ENCODE data around the gene TSLP. TPM values are rescaled to one million over a fixed set of nuclear protein-coding genes. Genes with fewer than 3 reads are reported as not detected.

The TSLP gene
- polyA plus RNA-seq, 1 experiment, result 12.9 TPM

DNA sequence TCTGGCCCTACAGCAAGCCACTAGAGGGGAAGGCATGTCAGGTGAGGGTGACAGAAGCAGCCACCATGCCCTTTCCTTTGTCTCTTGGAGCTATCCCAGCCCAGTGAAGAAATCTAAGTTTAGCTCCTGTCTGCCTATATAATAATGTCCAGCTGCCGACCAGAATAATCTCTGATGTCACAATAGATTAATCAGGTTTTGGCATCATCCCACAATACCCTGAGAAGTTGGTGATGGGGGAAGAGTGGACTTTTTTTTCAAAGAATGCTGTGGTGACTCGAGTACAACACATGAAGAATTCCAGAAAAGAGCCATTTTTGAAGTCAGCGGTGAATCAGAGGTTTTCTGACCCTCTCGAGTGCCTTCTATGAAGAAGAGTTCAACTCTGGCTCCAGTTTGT lies 1.7 kb upstream of the TSLP start:
- Histone ChIP-seq H3K4me3 (ENCODE audit: low read depth, low read length) (no peak overlapping the region), H3K27ac (ENCODE audit: low read depth, low read length) (peak overlapping the region; percentile 40), H3K27me3 (ENCODE audit: control insufficient read depth, insufficient read depth, low read length) (no peaks in the 10 kb centered on the region), H3K9me3 (ENCODE audit: control insufficient read depth, insufficient read depth, low read length) (no peaks in the 10 kb centered on the region)
- no peak for TF ChIP-seq CTCF (IDR thresholded peaks at IDR 0.05; ENCODE audit: low read depth, low read length)
- ChIA-PET CTCF (no interaction called here), POLR2A (interaction anchor here (0.8 kb wide), 1 partner anchor 26 kb away, joined by 3 read pairs; no protein-coding TSS in a partner anchor)
- peak; percentile 59 for DNase-seq (ENCODE audit: low read depth, low spot score)

DNA sequence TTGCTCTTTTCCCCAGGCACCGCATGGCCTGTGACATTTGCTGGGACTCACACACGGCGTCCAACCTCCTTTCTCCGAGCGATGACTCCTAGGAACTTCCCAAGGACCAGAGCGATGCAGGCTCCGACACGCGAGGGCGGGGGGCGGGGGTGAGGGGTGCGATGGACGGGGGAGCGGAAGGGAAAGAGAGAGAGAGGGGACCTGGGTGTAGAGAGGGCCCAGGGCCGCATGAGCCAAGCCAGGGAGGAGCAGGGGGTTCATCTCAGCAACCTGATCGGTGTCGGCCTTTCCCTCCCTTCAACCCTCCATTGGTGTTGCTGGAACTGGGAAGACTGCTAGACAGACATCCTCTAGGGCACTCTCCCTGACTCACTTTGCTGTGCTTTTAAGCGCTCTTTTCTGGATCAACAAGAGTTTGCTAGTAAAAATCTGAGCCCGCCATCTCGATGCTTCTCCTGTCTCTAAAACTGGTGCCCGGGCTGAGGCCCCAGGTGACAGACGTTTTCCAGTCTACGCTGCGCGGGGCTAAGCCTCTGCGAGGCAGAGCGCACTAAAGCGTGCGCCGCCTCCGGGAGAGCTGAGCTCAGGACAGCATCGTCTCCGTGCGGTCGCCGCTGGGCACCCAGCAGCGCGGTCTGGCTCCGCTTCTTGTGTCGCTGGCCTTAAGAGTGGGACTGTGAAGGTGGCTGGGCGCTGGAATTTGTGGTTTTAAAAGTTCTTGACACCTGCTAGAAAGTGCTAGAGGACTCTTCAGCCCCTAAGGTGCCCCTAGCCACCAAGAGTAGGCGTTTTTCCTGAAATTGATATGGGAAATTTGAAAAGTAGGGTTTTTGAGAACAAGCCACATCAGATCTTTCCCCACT lies 1.0 kb upstream of the TSLP start:
- no peak for DNase-seq (ENCODE audit: low read depth, low spot score)
- H3K27ac ChIP-seq (ENCODE audit: low read depth, low read length), result peak overlapping the region; percentile 40
- TF ChIP-seq CTCF (IDR thresholded peaks at IDR 0.05; ENCODE audit: low read depth, low read length), result 0 out of 2 replicates have a peak, but pooled peaks have one; percentile 3
- no peaks in the 10 kb centered on the region for H3K9me3 ChIP-seq (ENCODE audit: control insufficient read depth, insufficient read depth, low read length)
- H3K27me3 ChIP-seq (ENCODE audit: control insufficient read depth, insufficient read depth, low read length), result no peaks in the 10 kb centered on the region
- POLR2A ChIA-PET, result no interaction called here
- H3K4me3 ChIP-seq (ENCODE audit: low read depth, low read length), result no peak overlapping the region
- CTCF ChIA-PET, result no interaction called here

DNA sequence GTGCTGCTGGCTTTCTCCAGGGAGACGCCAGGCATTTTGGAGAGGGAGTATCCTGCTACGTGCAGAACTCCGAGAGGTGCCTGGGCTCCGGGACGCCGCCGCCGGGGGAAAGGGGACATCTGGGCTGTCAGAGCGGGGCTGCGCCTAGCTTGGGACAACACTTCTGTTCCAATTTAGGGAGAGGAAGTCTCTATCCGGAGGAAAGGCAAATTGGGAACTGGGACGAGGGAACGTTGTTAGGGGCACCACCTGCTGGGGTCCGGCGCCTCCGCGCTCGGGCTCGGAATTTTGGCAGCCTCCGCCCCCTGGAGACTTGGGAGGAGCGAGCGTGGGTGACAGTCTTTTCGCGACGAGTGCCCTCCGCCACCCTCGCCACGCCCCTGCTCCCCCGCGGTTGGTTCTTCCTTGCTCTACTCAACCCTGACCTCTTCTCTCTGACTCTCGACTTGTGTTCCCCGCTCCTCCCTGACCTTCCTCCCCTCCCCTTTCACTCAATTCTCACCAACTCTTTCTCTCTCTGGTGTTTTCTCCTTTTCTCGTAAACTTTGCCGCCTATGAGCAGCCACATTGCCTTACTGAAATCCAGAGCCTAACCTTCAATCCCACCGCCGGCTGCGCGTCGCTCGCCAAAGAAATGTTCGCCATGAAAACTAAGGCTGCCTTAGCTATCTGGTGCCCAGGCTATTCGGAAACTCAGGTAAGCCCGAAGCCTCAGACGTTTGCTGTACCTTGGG lies 1.6 kb downstream of the TSLP start:
- H3K27me3 ChIP-seq (ENCODE audit: control insufficient read depth, insufficient read depth, low read length), result no peaks in the 10 kb centered on the region
- DNase-seq (ENCODE audit: low read depth, low spot score), result no peak
- H3K4me3 ChIP-seq (ENCODE audit: low read depth, low read length), result peak overlapping the region; percentile 67
- H3K27ac ChIP-seq (ENCODE audit: low read depth, low read length), result no peak overlapping the region
- ChIA-PET POLR2A (no interaction called here), CTCF (interaction anchor here (1.3 kb wide), 1 partner anchor 283 kb away, joined by 3 read pairs; no protein-coding TSS in a partner anchor)
- H3K9me3 ChIP-seq (ENCODE audit: control insufficient read depth, insufficient read depth, low read length), result no peaks in the 10 kb centered on the region
- TF ChIP-seq CTCF (IDR thresholded peaks at IDR 0.05; ENCODE audit: low read depth, low read length), result peak; percentile 37

DNA sequence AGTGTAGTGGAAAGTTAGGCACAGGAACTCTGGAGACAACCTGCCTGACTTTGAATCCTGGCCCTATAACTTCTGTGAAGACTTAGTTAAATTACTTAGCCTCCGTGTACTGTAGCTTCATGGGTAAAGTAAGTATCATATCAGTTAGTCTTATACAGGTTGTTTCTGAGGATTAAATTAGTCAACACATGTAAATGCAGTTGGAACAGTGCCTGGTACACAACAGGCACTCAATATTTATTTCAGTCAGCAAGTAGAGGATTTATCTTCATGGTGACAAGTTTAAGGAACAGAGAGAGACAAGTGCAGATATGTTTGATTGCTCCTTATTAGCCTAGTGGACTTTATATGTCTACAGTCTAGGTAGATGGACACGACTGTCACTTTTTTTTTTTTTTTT lies 2.7 kb downstream of the TSLP start:
- CTCF ChIA-PET, result interaction anchor here (0.9 to 1.3 kb wide), 2 partner anchors 14 to 284 kb away, joined by 3 to 6 read pairs; no protein-coding TSS in a partner anchor
- Histone ChIP-seq H3K27me3 (ENCODE audit: control insufficient read depth, insufficient read depth, low read length) (no peaks in the 10 kb centered on the region), H3K27ac (ENCODE audit: low read depth, low read length) (no peak overlapping the region), H3K4me3 (ENCODE audit: low read depth, low read length) (peak overlapping the region; percentile 67), H3K9me3 (ENCODE audit: control insufficient read depth, insufficient read depth, low read length) (no peaks in the 10 kb centered on the region)
- POLR2A ChIA-PET, result no interaction called here
- TF ChIP-seq CTCF (IDR thresholded peaks at IDR 0.05; ENCODE audit: low read depth, low read length), result no peak
- no peak for DNase-seq (ENCODE audit: low read depth, low spot score)
